GM18861 (cell line): ENCODE data around the gene DCLK1.
"Not testable (repeated sequence)": the region's sequence is repeated elsewhere in the genome, so short reads cannot be mapped to it uniquely, and the experiment has no call there.

Experiments used
- ATAC-seq: cut with Tn5 transposase; IDR thresholded peaks from one replicate; pipeline ENCODE4 v1.9.1; 2021; ENCODE audit not compliant: unreplicated experiment

DCLK1 gene

GRCh38 chr13:35988648-35989081 is 142.5 kb downstream of the DCLK1 start:
- ATAC-seq = no peak

GRCh38 chr13:35987572-35988513 is 143.3 kb downstream of the DCLK1 start:
- ATAC-seq = no peak

- ATAC-seq = no peak
Observed at GRCh38 chr13:35984776-35985453, 146.3 kb downstream of the DCLK1 start.

- ATAC-seq = no peak
Observed at GRCh38 chr13:35984287-35984686, 146.9 kb downstream of the DCLK1 start.

GRCh38 chr13:35983703-35984102 is 147.5 kb downstream of the DCLK1 start:
- ATAC-seq = not testable (repeated sequence)

- no peak for ATAC-seq
Observed at GRCh38 chr13:35983206-35983605, 148.0 kb downstream of the DCLK1 start.

- no peak for ATAC-seq
Observed at GRCh38 chr13:35979361-35979951, 151.7 kb downstream of the DCLK1 start.

GRCh38 chr13:35978607-35979316 is 152.4 kb downstream of the DCLK1 start:
- ATAC-seq = peak; percentile 69

GRCh38 chr13:35977060-35977459 is 154.1 kb downstream of the DCLK1 start:
- no peak for ATAC-seq

- ATAC-seq = no peak
Observed at GRCh38 chr13:35976126-35976525, 155.1 kb downstream of the DCLK1 start.

- not testable (repeated sequence) for ATAC-seq
Observed at GRCh38 chr13:35966951-35967350, 164.2 kb downstream of the DCLK1 start.

GRCh38 chr13:35966024-35966423 is 165.2 kb downstream of the DCLK1 start:
- ATAC-seq = no peak

- ATAC-seq = no peak
Observed at GRCh38 chr13:35965226-35965927, 165.8 kb downstream of the DCLK1 start.

- no peak for ATAC-seq
Observed at GRCh38 chr13:35964863-35965180, 166.4 kb downstream of the DCLK1 start.

- no peak for ATAC-seq
Observed at GRCh38 chr13:35964011-35964862, 166.9 kb downstream of the DCLK1 start.

GRCh38 chr13:35961461-35962220 is 169.5 kb downstream of the DCLK1 start:
- ATAC-seq = no peak

GRCh38 chr13:35961002-35961401 is 170.2 kb downstream of the DCLK1 start:
- ATAC-seq = no peak

- ATAC-seq = no peak
Observed at GRCh38 chr13:35957996-35958395, 173.2 kb downstream of the DCLK1 start.

GRCh38 chr13:35957241-35957731 is 173.9 kb downstream of the DCLK1 start:
- no peak for ATAC-seq
